GM23338 (cell line): ENCODE measurements around the gene IMPG2. TPM values are rescaled to one million over a fixed set of nuclear protein-coding genes. Genes with fewer than 3 reads are reported as not detected.

Experiments used
- ATAC-seq: fragments of 200-7000 bp; cut with Tn5 transposase; 3 replicates; pipeline ENCODE4 v1.9.1; 2020
- DNase-seq: peaks from one replicate; pipeline ENCODE4 v3.0.0-alpha.2; 2015; ENCODE audit warnings: low spot score
- H2AFZ ChIP-seq: fragments of 200-600 bp; sonication (generic); 2 replicates; pipeline ENCODE4 v1.8.0; 2016; ENCODE audit warnings: antibody characterized with exemption, mild to moderate bottlenecking, moderate library complexity
- H3F3A ChIP-seq: fragments of 200-600 bp; sonication (generic); replicated peaks from 2 replicates; pipeline ENCODE4 v1.8.0; 2017; ENCODE audit warnings: antibody characterized with exemption, mixed run types, low read depth
- H3K27ac ChIP-seq: fragments of 200-600 bp; sonication (generic); 2 replicates; pipeline ENCODE4 v1.6.1; 2016; ENCODE audit warnings: low read depth
- H3K27me3 ChIP-seq: fragments of 200-600 bp; sonication (generic); 2 replicates; pipeline ENCODE4 v1.8.0; 2016; ENCODE audit warnings: mild to moderate bottlenecking, mixed run types, moderate library complexity; ENCODE audit not compliant: insufficient read depth
- H3K36me3 ChIP-seq: fragments of 200-600 bp; sonication (generic); 2 replicates; pipeline ENCODE4 v1.8.0; 2016; ENCODE audit warnings: mild to moderate bottlenecking; ENCODE audit not compliant: insufficient read depth
- H3K4me1 ChIP-seq: fragments of 200-600 bp; sonication (generic); 2 replicates; pipeline ENCODE4 v1.8.0; 2016; ENCODE audit warnings: mild to moderate bottlenecking, moderate library complexity; ENCODE audit not compliant: insufficient read depth
- H3K4me2 ChIP-seq: fragments of 200-600 bp; sonication (generic); 2 replicates; pipeline ENCODE4 v1.7.1; 2017; ENCODE audit warnings: mixed run types
- H3K4me3 ChIP-seq: fragments of 200-600 bp; sonication (generic); 2 replicates; pipeline ENCODE4 v1.6.1; 2016; ENCODE audit warnings: mixed run types
- H3K79me2 ChIP-seq: fragments of 200-600 bp; sonication (generic); replicated peaks from 2 replicates; pipeline ENCODE4 v1.8.0; 2017; ENCODE audit warnings: mild to moderate bottlenecking; ENCODE audit not compliant: insufficient read depth
- H3K9me2 ChIP-seq: fragments of 200-600 bp; sonication (generic); 2 replicates; pipeline ENCODE4 v1.8.0; 2017; ENCODE audit not compliant: insufficient read depth
- H4K20me1 ChIP-seq: fragments of 200-600 bp; sonication (generic); replicated peaks from 2 replicates; pipeline ENCODE4 v1.8.0; 2017; ENCODE audit warnings: mild to moderate bottlenecking; ENCODE audit not compliant: insufficient read depth
- H3K27ac Mint-ChIP-seq: 2 replicates; pipeline ENCODE4 v1.8.0; 2020; ENCODE audit warnings: inconsistent platforms, mild to moderate bottlenecking, moderate library complexity, mixed read lengths
- H3K27me3 Mint-ChIP-seq: 3 replicates; pipeline ENCODE4 v1.8.0; 2022; ENCODE audit warnings: low read depth, mild to moderate bottlenecking, moderate library complexity, mixed read lengths, inconsistent platforms; ENCODE audit not compliant: insufficient read depth, poor library complexity
- H3K36me3 Mint-ChIP-seq: 3 replicates; pipeline ENCODE4 v1.8.0; 2021; ENCODE audit warnings: low read depth, mild to moderate bottlenecking, inconsistent platforms, moderate library complexity, mixed read lengths
- H3K4me1 Mint-ChIP-seq: 3 replicates; pipeline ENCODE4 v1.8.0; 2020; ENCODE audit warnings: mild to moderate bottlenecking, inconsistent platforms, mixed read lengths
- H3K4me3 Mint-ChIP-seq: 3 replicates; pipeline ENCODE4 v1.8.0; 2021; ENCODE audit warnings: moderate library complexity, mild to moderate bottlenecking, inconsistent platforms, mixed read lengths
- H3K9me3 Mint-ChIP-seq: 3 replicates; pipeline ENCODE4 v1.8.0; 2020; ENCODE audit warnings: moderate library complexity, mild to moderate bottlenecking, inconsistent platforms, mixed read lengths
- EZH2phosphoT487 ChIP-seq: fragments of 200-600 bp; sonication (generic); IDR thresholded peaks from one replicate; pipeline ENCODE4 v1.8.1; 2018; ENCODE audit warnings: antibody characterized with exemption; ENCODE audit not compliant: unreplicated experiment
- JUNB ChIP-seq: IDR thresholded peaks from one replicate; pipeline ENCODE4 v1.6.1; 2016; ENCODE audit warnings: antibody characterized with exemption; ENCODE audit not compliant: unreplicated experiment
- NANOG ChIP-seq: IDR thresholded peaks from 2 replicates; pipeline ENCODE4 v1.6.1; 2016; ENCODE audit warnings: antibody characterized with exemption, borderline replicate concordance
- STAT1 ChIP-seq: IDR thresholded peaks from one replicate; pipeline ENCODE4 v1.6.1; 2016; ENCODE audit warnings: antibody characterized with exemption; ENCODE audit not compliant: unreplicated experiment
- polyA plus RNA-seq: library from polyadenylated mRNA; unstranded; fragments of >200 nt; fragmentation: Nextera tagmentation; extraction: Ambion mirVana; gene quantifications from 2 replicates; pipeline ENCODE4 v1.2.1, GENCODE V29; 2016
- total RNA-seq: library from RNA; depleted of rRNA; stranded (reverse); fragments of >200 nt; shearing (Covaris generic); gene quantifications from 2 replicates; pipeline ENCODE4 v1.2.3, GENCODE V29; 2014
- TF ChIP-seq, protein P1 (sequence below): IDR thresholded peaks from 2 replicates; pipeline ENCODE4 v1.6.1; 2016; ENCODE audit warnings: antibody characterized with exemption
- TF ChIP-seq, protein P2 (sequence below), 2 experiments: fragments of 200-600 bp in 1 of 2; sonication (generic) in 1 of 2; conservative IDR thresholded peaks; 2 replicates each; pipeline versions ENCODE4 v1.5.1 to v1.6.1; 2016 to 2017; ENCODE audit warnings: antibody characterized with exemption in 2 of 2, low read depth in 2 of 2, mild to moderate bottlenecking in 2 of 2, moderate library complexity in 1 of 2
- TF ChIP-seq, protein P3 (sequence below): IDR thresholded peaks from one replicate; pipeline ENCODE4 v1.6.1; 2018; ENCODE audit warnings: antibody characterized with exemption; ENCODE audit not compliant: unreplicated experiment

Gene IMPG2
- total and polyA plus RNA-seq, 2 experiments from 2014 or later = not detected

DNA sequence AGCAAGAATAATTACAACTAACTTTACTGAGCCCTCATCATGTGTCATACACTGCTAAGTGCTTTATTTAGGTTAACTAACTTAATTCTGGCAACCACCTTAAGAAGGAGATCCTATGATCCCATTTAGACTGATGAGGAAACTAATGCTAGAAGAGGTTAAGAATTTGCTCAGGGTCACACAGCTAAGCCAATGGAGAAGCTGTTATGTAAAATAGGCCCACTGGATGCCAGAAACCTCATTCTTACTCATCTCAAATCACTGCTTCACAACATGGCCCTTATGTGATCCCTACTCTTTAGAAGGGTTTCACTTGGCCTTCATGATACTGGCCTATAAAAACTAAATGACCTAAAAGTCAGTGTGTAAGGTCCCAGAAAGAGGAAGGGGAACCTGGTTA, 41.2 kb downstream of the IMPG2 start:
- H3K27ac Mint-ChIP-seq = no peak overlapping the region
- Histone ChIP-seq H2AFZ (no peak overlapping the region), H3K4me1 (peaks cover 6% of the 10 kb centered on the region; the same call in 1 of the 2 replicates), H3K79me2 (no peaks in the 10 kb centered on the region), H3K27ac (no peak overlapping the region), H3K27me3 (peaks cover 20% of the 10 kb centered on the region), H3K4me3 (no peak overlapping the region), H4K20me1 (no peaks in the 10 kb centered on the region), H3F3A (no peaks in the 10 kb centered on the region), H3K9me2 (no peaks in the 10 kb centered on the region), H3K36me3 (no peaks in the 10 kb centered on the region), H3K4me2 (no peak overlapping the region)
- no peak for DNase-seq
- no peak for ATAC-seq
- no peak overlapping the region for H3K4me3 Mint-ChIP-seq
- peaks cover 7% of the 10 kb centered on the region; the same call in 1 of the 3 replicates for H3K4me1 Mint-ChIP-seq
- H3K9me3 Mint-ChIP-seq = no peaks in the 10 kb centered on the region
- H3K27me3 Mint-ChIP-seq = peaks cover 7% of the 10 kb centered on the region
- TF ChIP-seq, protein P1, sequence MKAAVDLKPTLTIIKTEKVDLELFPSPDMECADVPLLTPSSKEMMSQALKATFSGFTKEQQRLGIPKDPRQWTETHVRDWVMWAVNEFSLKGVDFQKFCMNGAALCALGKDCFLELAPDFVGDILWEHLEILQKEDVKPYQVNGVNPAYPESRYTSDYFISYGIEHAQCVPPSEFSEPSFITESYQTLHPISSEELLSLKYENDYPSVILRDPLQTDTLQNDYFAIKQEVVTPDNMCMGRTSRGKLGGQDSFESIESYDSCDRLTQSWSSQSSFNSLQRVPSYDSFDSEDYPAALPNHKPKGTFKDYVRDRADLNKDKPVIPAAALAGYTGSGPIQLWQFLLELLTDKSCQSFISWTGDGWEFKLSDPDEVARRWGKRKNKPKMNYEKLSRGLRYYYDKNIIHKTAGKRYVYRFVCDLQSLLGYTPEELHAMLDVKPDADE = no peak
- TF ChIP-seq STAT1 = no peak
- TF ChIP-seq, protein P2, sequence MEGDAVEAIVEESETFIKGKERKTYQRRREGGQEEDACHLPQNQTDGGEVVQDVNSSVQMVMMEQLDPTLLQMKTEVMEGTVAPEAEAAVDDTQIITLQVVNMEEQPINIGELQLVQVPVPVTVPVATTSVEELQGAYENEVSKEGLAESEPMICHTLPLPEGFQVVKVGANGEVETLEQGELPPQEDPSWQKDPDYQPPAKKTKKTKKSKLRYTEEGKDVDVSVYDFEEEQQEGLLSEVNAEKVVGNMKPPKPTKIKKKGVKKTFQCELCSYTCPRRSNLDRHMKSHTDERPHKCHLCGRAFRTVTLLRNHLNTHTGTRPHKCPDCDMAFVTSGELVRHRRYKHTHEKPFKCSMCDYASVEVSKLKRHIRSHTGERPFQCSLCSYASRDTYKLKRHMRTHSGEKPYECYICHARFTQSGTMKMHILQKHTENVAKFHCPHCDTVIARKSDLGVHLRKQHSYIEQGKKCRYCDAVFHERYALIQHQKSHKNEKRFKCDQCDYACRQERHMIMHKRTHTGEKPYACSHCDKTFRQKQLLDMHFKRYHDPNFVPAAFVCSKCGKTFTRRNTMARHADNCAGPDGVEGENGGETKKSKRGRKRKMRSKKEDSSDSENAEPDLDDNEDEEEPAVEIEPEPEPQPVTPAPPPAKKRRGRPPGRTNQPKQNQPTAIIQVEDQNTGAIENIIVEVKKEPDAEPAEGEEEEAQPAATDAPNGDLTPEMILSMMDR (conservative IDR thresholded peaks at IDR 0.05; ENCODE audit: low read depth in 2 of 2) = no peak
- TF ChIP-seq JUNB = no peak
- no peaks in the 10 kb centered on the region for H3K36me3 Mint-ChIP-seq

DNA sequence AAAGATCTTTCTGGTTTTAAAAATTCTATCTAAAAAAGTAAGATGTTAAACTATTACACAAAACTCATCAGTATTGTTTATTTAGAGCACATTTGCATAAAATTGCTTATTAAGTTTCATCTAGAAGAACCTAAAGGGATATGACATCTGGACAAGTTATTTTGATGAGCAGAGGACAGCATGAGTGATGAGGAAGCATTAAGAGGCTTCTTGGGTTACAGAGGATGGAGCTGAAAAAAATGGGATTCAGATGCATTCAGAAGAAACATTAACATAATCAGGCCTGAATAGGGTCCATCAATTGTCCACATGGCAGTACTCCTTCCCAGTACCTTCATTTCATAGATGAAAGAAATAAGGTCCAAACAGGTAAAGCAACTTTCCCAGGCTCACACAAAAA, 41.6 kb downstream of the IMPG2 start:
- Histone ChIP-seq H3F3A (no peaks in the 10 kb centered on the region), H3K27ac (no peak overlapping the region), H3K4me2 (no peak overlapping the region), H3K4me3 (no peak overlapping the region), H2AFZ (no peak overlapping the region), H3K4me1 (peaks cover 6% of the 10 kb centered on the region; the same call in 1 of the 2 replicates), H3K9me2 (no peaks in the 10 kb centered on the region), H3K36me3 (no peaks in the 10 kb centered on the region), H3K79me2 (no peaks in the 10 kb centered on the region), H4K20me1 (no peaks in the 10 kb centered on the region), H3K27me3 (peaks cover 25% of the 10 kb centered on the region)
- ATAC-seq (no peak), DNase-seq (no peak)
- Mint-ChIP-seq H3K9me3 (no peaks in the 10 kb centered on the region), H3K36me3 (no peaks in the 10 kb centered on the region), H3K4me3 (no peak overlapping the region), H3K27ac (no peak overlapping the region), H3K4me1 (peaks cover 7% of the 10 kb centered on the region; the same call in 1 of the 3 replicates), H3K27me3 (peaks cover 9% of the 10 kb centered on the region)
- TF ChIP-seq EZH2phosphoT487 = no peak
- TF ChIP-seq, protein P2 (conservative IDR thresholded peaks at IDR 0.05; ENCODE audit: low read depth in 2 of 2) = no peak
- TF ChIP-seq, protein P3, sequence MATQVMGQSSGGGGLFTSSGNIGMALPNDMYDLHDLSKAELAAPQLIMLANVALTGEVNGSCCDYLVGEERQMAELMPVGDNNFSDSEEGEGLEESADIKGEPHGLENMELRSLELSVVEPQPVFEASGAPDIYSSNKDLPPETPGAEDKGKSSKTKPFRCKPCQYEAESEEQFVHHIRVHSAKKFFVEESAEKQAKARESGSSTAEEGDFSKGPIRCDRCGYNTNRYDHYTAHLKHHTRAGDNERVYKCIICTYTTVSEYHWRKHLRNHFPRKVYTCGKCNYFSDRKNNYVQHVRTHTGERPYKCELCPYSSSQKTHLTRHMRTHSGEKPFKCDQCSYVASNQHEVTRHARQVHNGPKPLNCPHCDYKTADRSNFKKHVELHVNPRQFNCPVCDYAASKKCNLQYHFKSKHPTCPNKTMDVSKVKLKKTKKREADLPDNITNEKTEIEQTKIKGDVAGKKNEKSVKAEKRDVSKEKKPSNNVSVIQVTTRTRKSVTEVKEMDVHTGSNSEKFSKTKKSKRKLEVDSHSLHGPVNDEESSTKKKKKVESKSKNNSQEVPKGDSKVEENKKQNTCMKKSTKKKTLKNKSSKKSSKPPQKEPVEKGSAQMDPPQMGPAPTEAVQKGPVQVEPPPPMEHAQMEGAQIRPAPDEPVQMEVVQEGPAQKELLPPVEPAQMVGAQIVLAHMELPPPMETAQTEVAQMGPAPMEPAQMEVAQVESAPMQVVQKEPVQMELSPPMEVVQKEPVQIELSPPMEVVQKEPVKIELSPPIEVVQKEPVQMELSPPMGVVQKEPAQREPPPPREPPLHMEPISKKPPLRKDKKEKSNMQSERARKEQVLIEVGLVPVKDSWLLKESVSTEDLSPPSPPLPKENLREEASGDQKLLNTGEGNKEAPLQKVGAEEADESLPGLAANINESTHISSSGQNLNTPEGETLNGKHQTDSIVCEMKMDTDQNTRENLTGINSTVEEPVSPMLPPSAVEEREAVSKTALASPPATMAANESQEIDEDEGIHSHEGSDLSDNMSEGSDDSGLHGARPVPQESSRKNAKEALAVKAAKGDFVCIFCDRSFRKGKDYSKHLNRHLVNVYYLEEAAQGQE = no peak
- no peak for TF ChIP-seq JUNB
- TF ChIP-seq NANOG = no peak
